Natural killer cell treated with Interleukin-12 subunit alpha and Interleukin-12 subunit beta and Interleukin-15 and Interleukin-18, amount 100 ng/mL, for 72 hours (primary cell): ENCODE data around the gene ICOSLG. TPM values are rescaled to one million over a fixed set of nuclear protein-coding genes. Genes with fewer than 3 reads are reported as not detected.
"Not testable (repeated sequence)": the region's sequence is repeated elsewhere in the genome, so short reads cannot be mapped to it uniquely, and the experiment has no call there.

Experiments used
- ATAC-seq, 2 donors: fragments of 150-1000 bp; cut with Tn5 transposase in 1 of 2; sonication (Bioruptor Pico), chemical (Tn5 transposase) in 1 of 2; 2 replicates each; pipeline ENCODE4 v1.10.0; 2021
- DNase-seq: peaks from one replicate; pipeline ENCODE4 v3.0.0; 2022; ENCODE audit warnings: low spot score
- H3K27ac Mint-ChIP-seq, 2 donors: 1 replicate in 1 of 2; 2 replicates in 1 of 2; pipeline ENCODE4 v1.8.0; 2022; ENCODE audit warnings: mixed read lengths in 2 of 2, mild to moderate bottlenecking in 1 of 2, moderate library complexity in 1 of 2
- H3K27me3 Mint-ChIP-seq, 2 donors: 1 replicate in 1 of 2; 2 replicates in 1 of 2; pipeline ENCODE4 v1.8.0; 2022; ENCODE audit warnings: mixed read lengths in 2 of 2
- H3K36me3 Mint-ChIP-seq: one replicate; pipeline ENCODE4 v1.8.0; 2022; ENCODE audit warnings: mixed read lengths
- H3K4me1 Mint-ChIP-seq, 2 donors: 1 replicate in 1 of 2; 2 replicates in 1 of 2; pipeline ENCODE4 v1.8.0; 2022; ENCODE audit warnings: low read depth in 2 of 2, mixed read lengths in 2 of 2, mild to moderate bottlenecking in 1 of 2
- H3K4me3 Mint-ChIP-seq: one replicate; pipeline ENCODE4 v1.8.0; 2022; ENCODE audit warnings: mixed read lengths
- H3K9me3 Mint-ChIP-seq: 2 replicates; pipeline ENCODE4 v1.8.0; 2022; ENCODE audit warnings: mixed read lengths
- total RNA-seq, 2 donors: library from RNA; stranded (reverse); gene quantifications; one replicate each; pipeline ENCODE4 v1.2.3, GENCODE V29; 2022

The ICOSLG gene
- under 1 TPM; 0.24 to 0.56 TPM for total RNA-seq

GRCh38 chr21:44240842-44241241 lies at the start of gene ICOSLG:
TSS of gene ICOSLG (minus strand) at chr21:44240943. CDS start at chr21:44240817, 126 bp downstream.
- H3K9me3 Mint-ChIP-seq, H3K36me3 Mint-ChIP-seq, DNase-seq, H3K27ac Mint-ChIP-seq, H3K4me3 Mint-ChIP-seq, H3K4me1 Mint-ChIP-seq, H3K27me3 Mint-ChIP-seq: not testable (repeated sequence)
- peak; percentile 78 to 92 for ATAC-seq

- Mint-ChIP-seq H3K4me3 (no peak overlapping the region), H3K36me3 (no peaks in the 10 kb centered on the region), H3K27ac (no peak overlapping the region), H3K9me3 (no peaks in the 10 kb centered on the region), H3K27me3 (peaks cover 0 to 3% of the 10 kb centered on the region in 2 donors), H3K4me1 (no peaks in the 10 kb centered on the region)
- no peak for DNase-seq
- ATAC-seq, result no peak
Measured at GRCh38 chr21:44289381-44290010, 48.8 kb upstream of the ICOSLG start.

- no peaks in the 10 kb centered on the region for H3K9me3 Mint-ChIP-seq
- no peak for ATAC-seq
Measured at GRCh38 chr21:44288251-44289110, 47.7 kb upstream of the ICOSLG start.

GRCh38 chr21:44286716-44287632 lies 46.2 kb upstream of the ICOSLG start:
- H3K27ac Mint-ChIP-seq, result no peak overlapping the region
- no peak for DNase-seq
- H3K27me3 Mint-ChIP-seq, result peaks cover 0 to 5% of the 10 kb centered on the region in 2 donors
- H3K9me3 Mint-ChIP-seq, result no peaks in the 10 kb centered on the region
- no peak overlapping the region for H3K4me3 Mint-ChIP-seq
- H3K4me1 Mint-ChIP-seq, result no peaks in the 10 kb centered on the region
- ATAC-seq, result peak in 1 of 2 donors; percentile 20
- H3K36me3 Mint-ChIP-seq, result no peaks in the 10 kb centered on the region

More at GRCh38 chr21:44288251-44289110, 47.7 kb upstream of the ICOSLG start:
- Mint-ChIP-seq H3K27ac (no peak overlapping the region), H3K4me3 (no peak overlapping the region), H3K4me1 (no peaks in the 10 kb centered on the region), H3K36me3 (no peaks in the 10 kb centered on the region), H3K27me3 (peaks cover 0 to 5% of the 10 kb centered on the region in 2 donors)
- DNase-seq, result no peak

GRCh38 chr21:44286086-44286715 lies 45.5 kb upstream of the ICOSLG start:
- Mint-ChIP-seq H3K4me3 (no peak overlapping the region), H3K4me1 (no peaks in the 10 kb centered on the region), H3K27me3 (peaks cover 0 to 5% of the 10 kb centered on the region in 2 donors), H3K36me3 (no peaks in the 10 kb centered on the region), H3K9me3 (no peaks in the 10 kb centered on the region), H3K27ac (no peak overlapping the region)
- DNase-seq (no peak), ATAC-seq (no peak)

- Mint-ChIP-seq H3K4me3 (no peak within 1 kb of the TSS), H3K4me1 (no peaks in the 10 kb centered on the region), H3K36me3 (no peaks in the 10 kb centered on the region), H3K27me3 (peaks cover 0 to 5% of the 10 kb centered on the region in 2 donors), H3K9me3 (no peaks in the 10 kb centered on the region), H3K27ac (no peak within 1 kb of the TSS)
- no peak for ATAC-seq
- no peak for DNase-seq
Measured at GRCh38 chr21:44285138-44285992, 44.6 kb upstream of the ICOSLG start, which contains the start of gene AIRE. TSS of gene AIRE (plus strand) at chr21:44285876. CDS start at chr21:44286007, 131 bp downstream.

- Mint-ChIP-seq H3K4me3 (no peak overlapping the region), H3K9me3 (no peaks in the 10 kb centered on the region), H3K36me3 (no peaks in the 10 kb centered on the region), H3K4me1 (no peaks in the 10 kb centered on the region), H3K27ac (no peak overlapping the region), H3K27me3 (peaks cover 0 to 5% of the 10 kb centered on the region in 2 donors)
- no peak for DNase-seq
- no peak for ATAC-seq
Measured at GRCh38 chr21:44283948-44284347, 43.2 kb upstream of the ICOSLG start.

GRCh38 chr21:44283211-44283785 lies 42.6 kb upstream of the ICOSLG start:
- not testable (repeated sequence) for H3K9me3 Mint-ChIP-seq, ATAC-seq, H3K36me3 Mint-ChIP-seq, H3K4me3 Mint-ChIP-seq, H3K27ac Mint-ChIP-seq, DNase-seq, H3K27me3 Mint-ChIP-seq, H3K4me1 Mint-ChIP-seq

- Mint-ChIP-seq H3K9me3 (no peaks in the 10 kb centered on the region), H3K27ac (no peak overlapping the region), H3K4me3 (no peak overlapping the region), H3K36me3 (no peaks in the 10 kb centered on the region), H3K4me1 (no peaks in the 10 kb centered on the region), H3K27me3 (peaks cover 0 to 2% of the 10 kb centered on the region in 2 donors)
- DNase-seq (no peak), ATAC-seq (no peak)
Measured at GRCh38 chr21:44282370-44282769, 41.6 kb upstream of the ICOSLG start.

GRCh38 chr21:44281801-44282200 lies 41.1 kb upstream of the ICOSLG start:
- ATAC-seq (no peak), DNase-seq (no peak)
- no peaks in the 10 kb centered on the region for H3K36me3 Mint-ChIP-seq
- no peak overlapping the region for H3K27ac Mint-ChIP-seq
- H3K4me1 Mint-ChIP-seq, result no peaks in the 10 kb centered on the region
- H3K27me3 Mint-ChIP-seq, result peaks cover 0 to 2% of the 10 kb centered on the region in 2 donors
- H3K4me3 Mint-ChIP-seq, result no peak overlapping the region
- H3K9me3 Mint-ChIP-seq, result no peaks in the 10 kb centered on the region

- H3K27me3 Mint-ChIP-seq, result peaks cover 0 to 3% of the 10 kb centered on the region in 2 donors
- no peak overlapping the region for H3K4me3 Mint-ChIP-seq
- ATAC-seq (no peak), DNase-seq (no peak)
- H3K36me3 Mint-ChIP-seq, result no peaks in the 10 kb centered on the region
- no peaks in the 10 kb centered on the region for H3K4me1 Mint-ChIP-seq
- no peak overlapping the region for H3K27ac Mint-ChIP-seq
- no peaks in the 10 kb centered on the region for H3K9me3 Mint-ChIP-seq
Measured at GRCh38 chr21:44279354-44280260, 38.9 kb upstream of the ICOSLG start.
